Tongue (tissue), 2 donors: ENCODE measurements around the gene SST. TPM values are rescaled to one million over a fixed set of nuclear protein-coding genes. Genes with fewer than 3 reads are reported as not detected.
A peak's percentile ranks its signal among the peaks of the same experiment; 100 is the strongest.

Source experiments
- DNase-seq: peaks from one replicate; pipeline ENCODE4 v3.0.0-alpha.2; 2015
- total RNA-seq: library from RNA; depleted of rRNA; stranded (reverse); fragments of >200 nt; gene quantifications from one replicate; pipeline ENCODE4 v1.2.3, GENCODE V29; 2014

Gene SST
- not detected for total RNA-seq

- peak; percentile 77 for DNase-seq
Measured at GRCh38 chr3:187669675-187670504, at the start of gene SST. Gene SST (minus strand): TSS chr3:187670394. CDS start chr3:187670291, 103 bp downstream.

GRCh38 chr3:187719628-187720336, 49.6 kb upstream of the SST start:
- DNase-seq, result peak; percentile 19

- no peak for DNase-seq
Measured at GRCh38 chr3:187718802-187719201, 48.6 kb upstream of the SST start.

GRCh38 chr3:187717572-187717971, 47.4 kb upstream of the SST start:
- DNase-seq, result no peak

GRCh38 chr3:187714404-187714979, 44.3 kb upstream of the SST start:
- peak; percentile 85 for DNase-seq

- DNase-seq, result no peak
Measured at GRCh38 chr3:187713504-187713903, 43.3 kb upstream of the SST start.

GRCh38 chr3:187709155-187709554, 39.0 kb upstream of the SST start:
- DNase-seq, result no peak

GRCh38 chr3:187708696-187709095, 38.5 kb upstream of the SST start:
- DNase-seq, result no peak

- no peak for DNase-seq
Measured at GRCh38 chr3:187706971-187707370, 36.8 kb upstream of the SST start.

GRCh38 chr3:187705164-187705563, 35.0 kb upstream of the SST start:
- DNase-seq, result no peak

- DNase-seq, result no peak
Measured at GRCh38 chr3:187702507-187703033, 32.4 kb upstream of the SST start, which contains the start of gene RTP2. Gene RTP2 (minus strand): TSS chr3:187702557. CDS start chr3:187702128, 429 bp downstream.

GRCh38 chr3:187700249-187700648, 30.1 kb upstream of the SST start:
- no peak for DNase-seq

- DNase-seq, result no peak
Measured at GRCh38 chr3:187698499-187699399, 28.6 kb upstream of the SST start.

GRCh38 chr3:187696021-187696420, 25.8 kb upstream of the SST start:
- no peak for DNase-seq

GRCh38 chr3:187695449-187695848, 25.3 kb upstream of the SST start:
- no peak for DNase-seq

- peak; percentile 8 for DNase-seq
Measured at GRCh38 chr3:187694801-187695200, 24.6 kb upstream of the SST start.

GRCh38 chr3:187693431-187693830, 23.2 kb upstream of the SST start:
- DNase-seq, result no peak

- DNase-seq, result no peak
Measured at GRCh38 chr3:187689984-187690383, 19.8 kb upstream of the SST start.

GRCh38 chr3:187686621-187687273, 16.6 kb upstream of the SST start:
- no peak for DNase-seq

- DNase-seq, result no peak
Measured at GRCh38 chr3:187685948-187686347, 15.8 kb upstream of the SST start.

- DNase-seq, result no peak
Measured at GRCh38 chr3:187684880-187685279, 14.7 kb upstream of the SST start.
